Measurements from ENCODE around the gene AJM1.
A peak's percentile ranks its signal among the peaks of the same experiment; 100 is the strongest.

AJM1 gene

GRCh38 chr9:136845465-136846260 lies 3.4 kb downstream of the AJM1 start:
- TF ChIP-seq, protein P1, sequence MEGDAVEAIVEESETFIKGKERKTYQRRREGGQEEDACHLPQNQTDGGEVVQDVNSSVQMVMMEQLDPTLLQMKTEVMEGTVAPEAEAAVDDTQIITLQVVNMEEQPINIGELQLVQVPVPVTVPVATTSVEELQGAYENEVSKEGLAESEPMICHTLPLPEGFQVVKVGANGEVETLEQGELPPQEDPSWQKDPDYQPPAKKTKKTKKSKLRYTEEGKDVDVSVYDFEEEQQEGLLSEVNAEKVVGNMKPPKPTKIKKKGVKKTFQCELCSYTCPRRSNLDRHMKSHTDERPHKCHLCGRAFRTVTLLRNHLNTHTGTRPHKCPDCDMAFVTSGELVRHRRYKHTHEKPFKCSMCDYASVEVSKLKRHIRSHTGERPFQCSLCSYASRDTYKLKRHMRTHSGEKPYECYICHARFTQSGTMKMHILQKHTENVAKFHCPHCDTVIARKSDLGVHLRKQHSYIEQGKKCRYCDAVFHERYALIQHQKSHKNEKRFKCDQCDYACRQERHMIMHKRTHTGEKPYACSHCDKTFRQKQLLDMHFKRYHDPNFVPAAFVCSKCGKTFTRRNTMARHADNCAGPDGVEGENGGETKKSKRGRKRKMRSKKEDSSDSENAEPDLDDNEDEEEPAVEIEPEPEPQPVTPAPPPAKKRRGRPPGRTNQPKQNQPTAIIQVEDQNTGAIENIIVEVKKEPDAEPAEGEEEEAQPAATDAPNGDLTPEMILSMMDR (IDR thresholded peaks at IDR 0.05; ENCODE audit: low read depth, low read length): no peak
- H3K4me3 ChIP-seq (replicated peaks in 1 of 2; ENCODE audit: low read depth in 2 of 2, low read length in 2 of 2): no peak overlapping the region
- DNase-seq (ENCODE audit: low read depth in 2 of 2): no peak

DNA sequence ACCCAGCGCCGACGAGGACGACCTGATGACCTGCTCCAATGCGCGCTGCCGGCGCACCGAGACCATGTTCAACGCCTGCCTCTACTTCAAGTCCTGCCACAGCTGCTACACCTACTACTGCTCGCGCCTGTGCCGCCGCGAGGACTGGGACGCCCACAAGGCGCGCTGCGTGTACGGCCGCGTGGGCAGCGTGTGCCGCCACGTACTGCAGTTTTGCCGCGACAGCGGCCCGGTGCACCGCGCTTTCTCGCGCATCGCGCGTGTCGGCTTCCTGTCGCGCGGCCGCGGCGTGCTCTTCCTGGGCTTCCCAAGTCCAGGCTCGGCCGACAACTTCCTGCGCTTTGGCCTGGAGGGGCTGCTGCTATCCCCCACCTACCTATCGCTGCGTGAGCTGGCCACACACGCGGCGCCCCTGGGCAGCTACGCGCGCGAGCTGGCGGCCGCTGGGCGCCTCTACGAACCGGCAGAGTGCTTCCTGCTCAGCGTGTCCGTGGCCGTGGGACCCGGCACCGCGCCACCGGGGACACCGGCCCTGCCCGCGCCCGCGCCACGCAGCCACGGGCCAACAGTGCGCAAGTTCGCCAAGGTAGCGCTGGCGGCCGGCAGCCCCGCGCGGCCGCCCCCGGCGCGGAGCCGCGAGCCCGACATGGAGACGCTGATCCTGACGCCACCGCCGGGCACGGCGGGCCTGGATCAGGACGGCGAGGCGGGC lies 4.3 kb downstream of the AJM1 start:
- TF ChIP-seq, protein P1 (IDR thresholded peaks at IDR 0.05; ENCODE audit: low read depth, low read length): no peak
- no peak for DNase-seq (ENCODE audit: low read depth in 2 of 2)
- H3K4me3 ChIP-seq (replicated peaks in 1 of 2; ENCODE audit: low read depth in 2 of 2, low read length in 2 of 2): no peak overlapping the region

- peak; percentile 59 to 77 for DNase-seq (ENCODE audit: low read depth in 2 of 2)
- TF ChIP-seq, protein P1 (IDR thresholded peaks at IDR 0.05; ENCODE audit: low read depth, low read length): no peak
- peak overlapping the region; percentile 76 to 84 for H3K4me3 ChIP-seq (replicated peaks in 1 of 2; ENCODE audit: low read depth in 2 of 2, low read length in 2 of 2)
These were observed 5.0 kb downstream of the AJM1 start for GRCh38 chr9:136847088-136847825.

DNA sequence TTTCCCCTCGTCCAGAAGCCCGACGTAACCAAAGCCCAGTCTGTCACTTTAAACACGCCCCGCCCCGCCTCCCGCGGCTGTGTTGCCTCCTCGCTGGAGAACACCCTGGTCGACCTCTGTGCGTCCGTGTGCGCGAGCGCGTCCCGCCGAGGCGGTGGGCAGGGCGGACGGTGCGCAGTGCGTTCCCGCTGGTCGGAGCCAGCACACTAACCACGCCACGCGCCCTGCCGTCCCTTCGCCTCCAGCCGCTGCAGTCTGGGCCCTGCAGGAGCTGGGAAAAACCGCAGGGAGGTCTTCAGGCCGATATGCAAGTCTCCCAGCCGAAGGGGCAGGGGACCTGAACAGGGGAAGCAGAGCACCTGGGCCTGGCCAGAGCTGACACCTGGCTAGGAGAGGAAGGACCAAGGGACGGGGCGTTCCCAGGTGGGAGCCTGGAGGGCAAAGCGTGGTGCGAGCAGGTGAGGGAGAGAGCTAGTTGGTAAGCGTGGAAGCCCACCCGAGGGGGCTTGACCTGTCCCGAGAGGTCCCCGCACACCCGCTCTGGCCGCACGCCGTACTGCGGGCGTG lies 5.6 kb downstream of the AJM1 start:
- TF ChIP-seq, protein P1 (IDR thresholded peaks at IDR 0.05; ENCODE audit: low read depth, low read length): no peak
- H3K4me3 ChIP-seq (replicated peaks in 1 of 2; ENCODE audit: low read depth in 2 of 2, low read length in 2 of 2): peak overlapping the region; percentile 76 to 84
- DNase-seq (ENCODE audit: low read depth in 2 of 2): peak; percentile 88 to 90

GRCh38 chr9:136848393-136849037 lies 6.2 kb downstream of the AJM1 start:
- DNase-seq (ENCODE audit: low read depth in 2 of 2): no peak
- peak overlapping the region; percentile 76 to 84 for H3K4me3 ChIP-seq (replicated peaks in 1 of 2; ENCODE audit: low read depth in 2 of 2, low read length in 2 of 2)
- TF ChIP-seq, protein P1 (IDR thresholded peaks at IDR 0.05; ENCODE audit: low read depth, low read length): no peak

Measured in cardiac fibroblast (primary cell).